GM18499 (cell line): ENCODE results near the gene PSEN2.
A peak's percentile ranks its signal among the peaks of the same experiment; 100 is the strongest.

Source experiments
- ATAC-seq: cut with Tn5 transposase; IDR thresholded peaks from one replicate; pipeline ENCODE4 v1.9.1; 2021; ENCODE audit warnings: moderate number of reproducible peaks; ENCODE audit not compliant: insufficient read depth, unreplicated experiment

PSEN2 gene

DNA sequence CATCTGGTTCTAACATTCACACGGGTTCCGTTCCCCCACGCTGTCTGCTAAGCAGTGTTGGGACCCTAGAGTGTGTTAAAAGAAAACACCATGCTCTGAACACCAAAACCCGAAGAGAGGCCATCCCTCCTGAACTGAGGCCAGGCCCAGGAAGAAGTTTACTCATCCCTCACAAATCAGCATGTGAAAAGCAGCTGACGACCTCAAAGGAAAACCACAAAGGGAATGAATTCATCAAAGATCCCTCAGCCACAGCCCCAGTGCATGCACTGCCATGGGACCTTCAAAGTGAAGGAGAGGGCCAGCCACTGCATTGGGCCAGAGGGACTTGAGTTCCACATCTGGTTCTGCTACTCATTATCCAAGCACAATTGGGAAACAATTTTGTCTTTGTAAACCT, 7.0 kb upstream of the PSEN2 start:
- no peak for ATAC-seq

DNA sequence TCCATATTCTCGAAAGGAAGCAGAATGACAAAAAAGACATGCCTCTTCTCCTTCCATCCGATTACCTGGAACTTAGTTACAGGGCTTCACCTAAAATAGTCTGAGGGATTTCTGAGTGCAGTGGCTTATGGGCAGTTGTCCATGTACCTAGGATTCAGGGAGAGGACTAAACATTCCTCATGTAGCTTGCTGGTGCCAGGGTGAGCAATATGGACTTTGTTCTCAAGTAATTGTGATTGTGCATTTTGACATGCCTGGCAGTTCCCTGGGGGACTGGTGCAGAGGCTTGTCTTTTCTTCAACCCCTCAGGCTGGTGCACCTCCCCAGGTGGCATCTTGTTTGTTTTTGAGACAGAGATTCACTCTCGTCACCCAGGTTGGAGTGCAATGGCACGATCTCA, 6.1 kb upstream of the PSEN2 start:
- ATAC-seq = no peak

DNA sequence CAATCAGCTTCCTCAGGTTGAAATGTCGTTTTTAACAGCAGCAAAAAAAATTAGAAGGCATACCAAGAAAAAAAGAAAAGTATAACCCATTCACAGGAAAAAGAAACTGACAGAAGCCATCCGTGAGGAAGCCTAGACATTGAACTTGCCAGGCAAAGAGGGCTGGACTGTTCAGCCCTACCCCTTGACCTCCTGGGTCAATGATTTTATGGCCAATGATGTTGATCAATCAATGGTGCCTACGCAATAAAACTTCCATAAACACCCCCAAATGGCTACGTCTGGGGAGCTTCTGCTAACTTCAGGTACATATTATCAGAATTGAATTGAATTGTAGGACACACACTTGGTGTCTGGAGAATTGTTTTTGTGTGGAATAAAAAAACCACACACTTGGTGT, 4.8 kb upstream of the PSEN2 start:
- no peak for ATAC-seq

DNA sequence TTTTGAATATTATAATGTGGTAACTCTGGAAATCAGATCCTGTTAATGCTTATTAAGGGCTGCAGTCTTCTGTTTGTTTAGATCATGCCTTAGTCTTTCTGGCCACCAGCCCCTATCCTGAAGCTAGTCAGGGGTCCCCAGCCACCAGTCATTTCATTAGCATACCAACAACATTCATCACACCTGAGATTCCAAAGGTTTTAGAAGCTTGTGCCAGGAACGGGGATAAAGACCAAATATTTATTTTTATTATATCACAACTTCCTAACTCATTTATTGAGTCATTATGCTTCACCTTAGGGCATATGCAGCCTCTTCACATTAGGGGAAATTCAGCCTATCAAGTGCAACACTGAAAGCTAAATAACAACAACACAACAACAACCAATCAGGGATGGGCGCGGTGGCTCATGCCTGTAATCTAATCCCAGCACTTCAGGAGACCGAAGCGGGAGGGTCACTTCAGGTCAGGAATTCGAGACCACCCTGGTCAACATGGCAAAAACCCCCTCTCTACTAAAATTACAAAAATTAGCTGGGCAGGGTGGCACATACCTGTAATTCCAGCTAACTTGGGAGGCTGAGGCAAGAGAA, 2.9 kb upstream of the PSEN2 start:
- ATAC-seq = no peak

DNA sequence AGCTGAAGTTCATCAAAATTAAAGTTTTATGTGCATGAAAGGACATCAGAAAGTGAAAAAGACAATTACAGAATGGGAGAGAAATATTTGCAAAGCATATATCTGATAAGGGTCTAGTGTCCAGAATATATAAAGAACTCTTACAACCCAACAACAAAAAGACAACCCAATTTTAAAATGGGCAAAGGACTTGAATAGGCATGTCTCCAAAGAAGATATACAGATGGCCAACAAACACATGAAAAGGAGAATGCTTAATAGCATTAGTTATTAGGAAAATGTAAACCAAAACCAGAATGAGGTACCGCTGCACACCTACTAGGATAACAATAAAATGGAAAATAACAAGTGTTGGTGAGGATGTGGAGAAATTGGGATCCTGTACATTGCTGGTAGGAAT, 1.7 kb upstream of the PSEN2 start:
- ATAC-seq = no peak

DNA sequence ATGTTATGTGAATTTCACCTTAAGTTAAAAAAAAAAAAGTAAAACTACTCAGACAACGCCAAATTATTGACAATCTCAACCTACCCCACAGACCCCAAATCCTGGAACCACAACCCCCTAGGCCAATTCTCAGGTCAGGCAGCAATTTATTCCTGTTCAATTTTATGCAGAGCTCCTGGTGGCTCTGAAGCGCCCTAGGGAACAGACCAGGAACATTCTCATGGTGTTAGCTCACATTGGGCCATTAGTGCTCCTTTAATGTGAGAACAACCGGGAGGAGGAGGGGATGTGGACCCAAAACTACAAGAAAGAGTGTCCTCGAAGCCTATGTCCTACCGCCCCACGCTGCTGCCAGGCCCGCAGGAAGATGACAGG, 403 bp upstream of the PSEN2 start:
- peak; percentile 13 for ATAC-seq

DNA sequence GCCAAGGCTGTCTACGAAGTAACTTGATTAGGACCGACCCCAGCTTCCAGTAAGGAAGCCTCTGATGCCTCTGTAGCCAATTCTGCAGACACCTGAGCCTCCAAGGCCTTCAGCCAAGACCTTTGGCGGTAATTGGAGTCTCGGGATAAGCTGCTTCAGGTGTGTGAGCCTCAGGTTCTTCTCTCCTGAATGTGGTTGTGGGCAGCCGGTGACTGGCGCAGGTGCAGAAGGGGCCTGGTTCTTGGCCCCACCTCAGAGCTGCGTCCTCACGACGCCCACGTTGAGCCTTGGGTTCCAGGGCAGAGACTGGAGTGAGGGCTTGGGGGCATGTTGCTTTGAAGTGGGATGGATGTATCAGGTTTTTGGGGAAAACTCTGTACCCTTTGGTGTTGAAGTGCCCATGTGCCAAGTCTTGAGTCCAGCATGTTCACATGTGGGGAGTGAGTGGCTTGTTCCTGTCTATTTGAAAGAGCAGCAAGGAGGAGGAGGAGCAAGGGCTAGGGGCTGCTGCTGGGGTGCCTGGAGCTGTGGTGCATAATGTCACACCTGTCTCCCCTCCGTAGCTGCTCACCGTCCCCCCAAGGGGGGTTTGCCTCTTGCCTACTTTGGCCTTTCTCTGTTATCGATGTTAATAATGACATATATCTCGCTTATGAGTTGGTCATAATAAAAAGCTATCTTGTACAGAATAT, 1.4 kb downstream of the PSEN2 start:
- no peak for ATAC-seq

DNA sequence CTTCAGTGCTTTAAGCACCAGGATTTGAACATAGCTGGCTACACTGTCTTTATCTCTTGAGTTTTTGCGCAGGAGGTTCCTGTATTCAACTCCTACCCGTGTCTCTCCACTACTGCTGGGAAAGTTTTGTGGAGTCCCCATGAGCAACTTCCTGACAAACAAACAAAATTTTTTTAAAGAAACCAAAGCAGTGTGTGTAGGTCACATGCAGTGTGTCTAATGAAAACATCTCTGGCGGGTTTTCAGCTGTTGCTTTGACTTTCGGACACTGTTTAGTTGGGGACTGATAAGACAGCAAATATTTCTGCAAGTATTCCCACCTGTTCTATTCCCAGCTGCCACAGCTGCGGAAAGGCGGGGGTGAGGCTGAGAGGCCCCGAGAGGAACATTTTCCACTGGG, 2.0 kb downstream of the PSEN2 start:
- no peak for ATAC-seq

DNA sequence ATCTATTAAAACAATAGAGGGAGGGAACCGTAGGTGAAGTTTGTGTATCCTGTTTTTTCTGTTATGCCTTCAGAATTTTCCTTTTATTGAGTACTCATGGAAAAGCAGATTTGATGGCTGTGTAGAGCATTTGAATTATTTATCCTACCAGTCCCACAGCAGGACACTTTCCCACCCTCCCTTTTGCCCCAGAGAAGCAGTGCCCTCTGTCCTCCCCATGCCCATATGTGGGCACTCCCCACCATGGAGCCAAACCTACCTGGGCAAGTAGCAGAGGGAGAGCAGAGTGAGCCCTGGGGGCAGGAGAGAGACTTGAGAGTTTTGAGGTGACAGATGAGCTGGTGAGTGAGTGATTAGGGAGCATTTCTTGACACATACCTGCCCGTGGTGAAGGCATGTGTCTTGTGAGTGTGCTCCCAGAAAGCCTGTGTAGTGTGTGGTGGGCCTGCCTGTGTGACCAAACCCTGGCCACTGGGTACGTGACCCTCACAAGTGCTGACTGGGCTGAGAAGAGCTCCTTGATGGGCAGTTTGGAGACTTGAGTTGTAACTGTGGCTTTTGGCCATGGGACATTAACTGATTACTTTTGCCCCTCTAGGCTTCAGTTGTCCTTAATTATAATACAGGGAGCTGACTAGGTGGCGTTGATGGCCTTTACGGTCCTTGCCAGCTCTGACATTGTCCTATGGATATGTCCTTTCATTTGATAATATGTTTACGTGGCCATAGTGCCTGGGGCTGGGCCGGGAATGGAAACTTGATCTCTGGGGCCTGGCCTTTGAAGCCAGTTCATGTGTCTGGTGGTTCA, 3.6 kb downstream of the PSEN2 start:
- no peak for ATAC-seq

DNA sequence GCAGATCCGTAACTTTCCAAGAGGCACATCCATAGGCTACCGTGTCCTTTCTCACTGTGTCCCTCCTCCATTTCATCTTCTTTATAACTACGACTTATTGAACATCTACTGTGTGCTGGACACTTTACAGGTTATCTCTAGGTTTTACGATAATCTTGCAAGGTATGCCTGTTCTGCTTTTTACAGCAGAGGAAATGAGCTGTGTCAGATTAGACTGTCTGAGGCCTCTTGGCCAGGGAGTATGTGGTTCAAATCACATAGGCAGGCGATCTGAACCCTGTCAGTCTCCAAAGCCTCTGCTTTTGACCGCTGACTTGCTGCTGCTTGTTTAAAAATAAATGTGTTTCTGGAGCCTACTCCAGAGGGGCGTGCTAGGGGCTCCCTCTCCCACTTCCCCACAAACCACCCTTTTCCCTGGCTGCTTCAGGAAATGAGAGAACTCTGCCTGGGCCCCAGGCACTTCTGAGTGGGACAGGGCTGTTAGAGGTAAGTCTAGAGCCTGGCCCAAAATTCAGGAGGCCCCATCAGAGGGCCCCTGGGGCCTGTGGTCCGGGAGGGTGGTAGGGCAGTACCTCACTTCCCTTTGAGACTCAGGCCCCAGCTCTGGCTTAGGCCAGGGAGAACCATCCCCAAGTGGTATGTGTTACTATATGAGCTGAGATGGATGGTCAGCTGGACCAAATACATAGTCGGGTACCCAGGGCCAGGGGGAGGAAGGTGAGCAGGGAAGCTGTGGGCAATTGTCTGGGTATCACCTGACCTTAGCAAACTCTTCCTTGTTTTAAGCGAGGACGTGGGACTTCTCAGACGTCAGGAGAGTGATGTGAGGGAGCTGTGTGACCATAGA, 4.4 kb downstream of the PSEN2 start:
- no peak for ATAC-seq

DNA sequence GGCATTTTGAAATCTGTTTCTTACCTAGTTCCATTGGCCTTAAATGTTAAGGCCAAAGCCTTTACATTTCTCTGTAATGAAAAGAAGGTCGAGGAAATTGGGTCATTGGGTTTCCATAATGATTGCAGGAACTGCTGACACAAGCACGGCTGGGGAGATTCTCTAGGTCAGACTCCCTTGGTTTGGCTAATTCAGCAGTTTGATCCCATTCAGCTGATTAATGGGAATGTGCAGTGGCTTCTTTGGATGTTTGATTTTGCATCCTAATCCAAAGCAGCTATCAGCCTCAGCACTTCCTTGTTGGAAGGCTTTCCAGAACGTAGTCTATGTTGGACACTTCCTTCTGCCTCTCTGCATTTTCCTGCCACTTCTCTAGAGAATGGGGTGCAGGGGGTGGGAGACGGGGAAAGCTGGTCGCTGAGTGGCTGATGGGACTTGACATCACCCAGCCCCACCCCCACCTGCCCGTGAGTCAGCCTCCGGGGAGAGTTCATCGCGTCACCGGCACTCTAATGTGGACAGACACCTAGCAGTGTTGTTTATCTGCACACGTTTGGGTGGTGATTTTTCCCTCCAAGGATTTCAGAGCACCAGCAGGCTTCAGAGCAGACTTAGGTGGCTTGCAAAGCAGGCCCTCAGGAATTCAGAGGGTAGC, 5.4 kb downstream of the PSEN2 start:
- ATAC-seq = no peak

DNA sequence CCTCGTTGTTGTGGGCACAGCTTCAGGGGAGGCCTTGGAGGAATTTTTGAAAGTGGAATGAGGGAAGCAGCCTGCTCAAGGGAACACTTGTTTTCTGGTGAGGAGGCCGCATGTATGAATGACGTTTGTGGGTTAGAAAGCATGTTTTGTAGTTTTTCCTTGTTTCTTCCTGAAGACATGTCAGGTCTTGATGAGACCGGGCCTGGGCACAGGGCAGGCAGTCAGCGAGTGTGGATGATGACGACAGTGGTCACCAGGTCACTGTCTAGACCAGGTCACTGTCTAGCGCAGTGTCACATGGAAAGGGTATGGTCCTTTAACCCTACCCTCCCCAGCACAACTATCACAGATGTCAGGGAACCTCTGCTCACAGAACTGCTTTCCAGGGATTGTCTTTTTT, 7.3 kb downstream of the PSEN2 start:
- ATAC-seq = no peak

DNA sequence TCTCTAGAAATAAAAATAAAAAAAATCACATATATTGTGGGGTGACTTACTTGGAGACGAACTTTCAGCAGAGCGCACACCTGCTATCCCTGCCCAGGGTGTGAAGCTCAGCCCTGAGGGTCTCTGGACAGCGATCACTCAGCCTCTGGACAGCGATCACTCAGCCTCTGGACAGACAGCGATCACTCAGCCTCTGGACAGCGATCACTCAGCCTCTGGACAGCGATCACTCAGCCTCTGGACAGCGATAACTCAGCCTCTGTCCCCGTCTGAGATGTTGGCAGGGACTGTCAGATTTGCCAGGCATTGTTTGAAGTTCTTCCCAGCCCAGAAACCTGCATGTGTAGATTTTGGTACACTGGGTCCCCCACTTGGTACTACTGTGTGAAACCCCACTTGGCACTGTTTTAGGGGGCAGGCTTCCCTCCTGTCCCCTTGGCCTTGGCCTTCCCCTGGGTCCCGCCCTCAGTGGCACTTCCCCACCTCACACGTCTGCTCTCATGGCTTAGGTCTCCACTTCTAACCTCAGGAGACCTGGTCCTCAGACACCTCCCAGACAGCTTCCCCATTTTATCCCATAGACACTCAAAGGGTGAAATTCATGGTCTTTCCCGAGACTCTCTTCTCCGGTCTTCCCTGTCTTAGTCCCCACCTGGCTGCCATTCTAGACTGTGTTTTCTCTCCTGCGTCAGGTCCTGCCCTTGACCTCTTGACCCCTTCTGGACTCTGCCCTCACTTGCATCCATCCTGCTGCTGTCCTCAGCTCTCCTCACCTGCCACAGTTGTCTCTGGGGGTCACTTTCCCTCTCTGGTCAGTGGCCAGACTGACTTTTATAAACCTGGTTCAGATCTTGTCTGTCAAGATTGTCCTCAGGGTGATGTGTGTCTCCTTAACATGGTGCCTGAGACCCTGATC, 10.2 kb downstream of the PSEN2 start:
- no peak for ATAC-seq

DNA sequence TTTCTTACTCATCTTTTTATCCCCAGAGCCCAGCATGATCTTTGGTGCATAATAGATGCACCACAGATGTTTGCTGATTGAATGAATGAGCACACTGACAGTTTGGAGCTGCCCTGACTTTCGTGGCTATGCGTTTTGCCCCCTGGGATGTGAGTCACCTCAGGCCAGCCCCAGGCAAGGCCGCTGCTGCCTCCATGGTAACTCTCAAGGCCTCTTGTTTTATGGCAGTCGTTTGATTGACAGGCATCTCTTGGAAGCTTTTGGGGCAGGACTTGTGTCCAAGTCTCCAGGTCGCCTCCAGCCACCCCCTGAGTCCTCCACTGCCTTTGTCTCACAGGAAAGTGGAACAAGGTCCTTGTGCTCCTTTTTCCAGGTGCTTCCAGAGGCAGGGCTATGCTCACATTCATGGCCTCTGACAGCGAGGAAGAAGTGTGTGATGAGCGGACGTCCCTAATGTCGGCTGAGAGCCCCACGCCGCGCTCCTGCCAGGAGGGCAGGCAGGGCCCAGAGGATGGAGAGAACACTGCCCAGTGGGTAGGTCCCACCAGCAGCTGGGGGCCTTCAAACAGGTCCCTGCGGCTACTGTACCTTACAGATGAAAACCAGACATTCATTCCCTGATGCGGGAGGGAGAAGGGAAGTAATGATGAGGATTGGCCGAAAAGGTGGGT, 11.2 kb downstream of the PSEN2 start:
- no peak for ATAC-seq

DNA sequence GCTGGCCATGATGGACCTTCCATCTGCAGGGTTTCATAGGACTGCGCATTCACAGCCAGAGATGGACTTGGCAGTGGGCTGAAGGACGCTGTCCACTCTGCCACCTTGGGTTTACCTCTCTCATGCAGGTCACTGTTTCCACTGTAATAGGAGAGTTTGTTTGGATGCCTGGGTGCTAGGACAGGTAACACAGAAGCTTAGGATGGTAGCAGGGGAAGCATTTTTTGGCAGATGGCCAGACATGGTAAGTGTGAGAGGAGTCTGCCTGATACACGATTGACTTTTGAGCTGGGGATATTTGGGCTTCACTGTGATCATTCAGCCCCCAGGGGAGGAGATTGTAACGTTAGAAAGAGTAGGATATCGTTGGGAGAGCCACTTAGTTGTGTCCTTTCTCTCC, 11.8 kb downstream of the PSEN2 start:
- ATAC-seq = no peak

DNA sequence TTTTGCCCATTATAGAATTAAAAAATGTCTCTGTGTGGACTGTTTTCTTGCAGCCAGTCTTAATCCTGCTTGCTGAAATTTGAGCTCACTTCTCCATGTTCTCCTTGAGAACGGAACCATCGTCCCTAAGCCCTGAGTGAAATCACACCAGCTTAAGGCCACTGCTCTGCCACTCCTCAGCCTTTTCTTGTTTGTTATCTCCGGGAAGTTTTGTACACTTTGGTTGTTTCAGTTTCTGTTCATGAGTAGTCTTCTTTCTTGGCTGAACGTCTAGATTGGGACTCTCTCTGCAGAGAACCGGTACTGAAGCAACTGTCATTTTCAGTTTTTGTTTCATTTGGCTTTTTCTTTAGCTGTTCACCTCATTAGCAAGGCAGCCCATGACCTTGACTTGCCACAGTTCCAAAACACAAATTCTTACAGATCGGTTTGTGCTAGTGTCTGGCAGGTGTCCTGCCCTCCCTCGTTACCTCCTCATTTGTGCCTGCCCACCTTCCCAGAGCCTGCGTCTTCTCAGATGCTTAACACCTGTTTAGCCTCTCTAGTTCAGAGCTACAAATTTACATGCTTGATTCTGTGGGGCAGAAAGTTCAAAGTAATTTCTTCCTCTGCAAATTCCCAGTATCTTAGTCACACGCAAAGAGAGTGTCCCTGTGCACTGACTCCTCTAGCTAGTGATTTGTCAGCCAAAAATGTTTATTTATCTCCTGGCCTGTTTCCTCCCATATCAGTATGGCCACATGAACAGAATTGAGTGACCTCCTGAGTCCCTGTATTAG, 12.4 kb downstream of the PSEN2 start:
- peak; percentile 96 for ATAC-seq

DNA sequence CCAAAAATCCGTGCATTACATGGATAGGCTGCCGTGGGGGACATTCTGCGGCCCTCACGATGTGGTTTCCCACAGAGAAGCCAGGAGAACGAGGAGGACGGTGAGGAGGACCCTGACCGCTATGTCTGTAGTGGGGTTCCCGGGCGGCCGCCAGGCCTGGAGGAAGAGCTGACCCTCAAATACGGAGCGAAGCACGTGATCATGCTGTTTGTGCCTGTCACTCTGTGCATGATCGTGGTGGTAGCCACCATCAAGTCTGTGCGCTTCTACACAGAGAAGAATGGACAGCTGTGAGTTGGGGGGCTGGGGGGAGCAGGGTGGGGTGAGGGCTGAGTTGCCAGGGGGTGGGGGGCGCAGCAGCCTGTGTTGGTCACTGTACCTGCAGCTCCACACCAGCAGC, 13.2 kb downstream of the PSEN2 start:
- no peak for ATAC-seq

DNA sequence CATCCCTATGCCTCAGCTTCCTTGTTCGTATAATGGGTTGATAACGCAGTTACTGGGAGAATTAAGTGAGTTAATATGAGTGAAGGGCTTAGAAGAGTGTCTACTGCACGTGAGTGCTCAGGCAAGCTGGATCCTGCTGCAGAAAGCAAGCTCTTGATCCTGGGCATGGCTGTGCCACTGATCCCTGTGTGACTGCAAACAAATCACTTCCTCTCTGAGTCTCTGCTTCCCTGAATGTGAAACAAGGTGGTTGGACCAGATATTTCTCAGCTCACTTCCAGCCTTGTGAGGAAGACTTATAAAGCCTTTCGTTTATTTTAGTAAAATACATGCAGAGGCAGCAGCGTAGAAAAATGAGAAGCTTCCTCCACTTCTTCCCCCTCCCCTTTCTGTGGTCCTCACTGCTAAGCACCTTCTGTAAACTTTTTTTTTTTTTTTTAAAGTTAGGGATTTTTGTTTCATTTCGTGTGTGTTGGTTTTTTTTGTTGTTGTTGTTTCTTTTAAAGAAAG, 13.8 kb downstream of the PSEN2 start:
- ATAC-seq = no peak
